Measurements from ENCODE around the gene AGRN.

GRCh38 chr1:1087351-1088028, 67.6 kb downstream of the AGRN start:
- TF ChIP-seq CTCF (IDR thresholded peaks at IDR 0.05), result no peak
- TF ChIP-seq POLR2A (IDR thresholded peaks at IDR 0.05), result no peak
